Activated B cell treated with CpG ODN at 0.5 μM for 24 hours (primary cell): ENCODE data around the gene SIPA1L3. TPM values are rescaled to one million over a fixed set of nuclear protein-coding genes. Genes with fewer than 3 reads are reported as not detected.
"Not testable (repeated sequence)": the region's sequence is repeated elsewhere in the genome, so short reads cannot be mapped to it uniquely, and the experiment has no call there.

ENCODE experiments used
- ATAC-seq: fragments of 200-7000 bp; cut with Tn5 transposase; one replicate; pipeline ENCODE4 v1.10.0; 2021; ENCODE audit warnings: low read depth, mild to moderate bottlenecking, moderate library complexity
- CTCF ChIA-PET: fragments of 350-600 bp; sonication (Branson Sonifier 250); formaldehyde crosslinking; loops from one replicate; lab custom pipeline; 2021; ENCODE audit warnings: antibody characterized with exemption; lab: Charles Lee
- POLR2A ChIA-PET: fragments of 350-600 bp; sonication (Branson Sonifier 250); formaldehyde crosslinking; loops from one replicate; lab custom pipeline; 2021; ENCODE audit warnings: antibody characterized with exemption; lab: Charles Lee
- DNase-seq: peaks from one replicate; pipeline ENCODE4 v3.0.0; 2022
- H3K27ac Mint-ChIP-seq: one replicate; pipeline ENCODE4 v1.8.0; 2020; ENCODE audit warnings: mixed read lengths
- H3K27me3 Mint-ChIP-seq: one replicate; pipeline ENCODE4 v1.8.0; 2021; ENCODE audit warnings: mixed read lengths
- H3K36me3 Mint-ChIP-seq: one replicate; pipeline ENCODE4 v1.8.0; 2021; ENCODE audit warnings: low read depth, mixed read lengths
- H3K4me1 Mint-ChIP-seq: one replicate; pipeline ENCODE4 v1.8.0; 2021; ENCODE audit warnings: mixed read lengths
- H3K4me3 Mint-ChIP-seq: one replicate; pipeline ENCODE4 v1.8.0; 2020; ENCODE audit warnings: mild to moderate bottlenecking, mixed read lengths
- H3K9me3 Mint-ChIP-seq: one replicate; pipeline ENCODE4 v1.8.0; 2020; ENCODE audit warnings: mixed read lengths
- CTCF ChIP-seq: fragments of 200-600 bp; IDR thresholded peaks from one replicate; pipeline ENCODE4 v1.8.0; 2022; ENCODE audit warnings: antibody characterized with exemption, mild to moderate bottlenecking
- intact Hi-C: fragments of 100-400 bp; cut with micrococcal nuclease; formaldehyde crosslinking; loops from one replicate; pipeline ENCODE4 v1.15.1; 2024
- total RNA-seq: library from RNA; stranded (reverse); gene quantifications from 2 replicates; pipeline ENCODE4 v1.2.3, GENCODE V29; 2022

The SIPA1L3 gene
- total RNA-seq, 1 donor from 2014 or later, result 145 TPM

- no peak for TF ChIP-seq CTCF
- Mint-ChIP-seq H3K4me1 (peaks cover 38% of the 10 kb centered on the region), H3K27ac (no peak overlapping the region), H3K27me3 (peaks cover 54% of the 10 kb centered on the region), H3K36me3 (no peaks in the 10 kb centered on the region), H3K9me3 (no peaks in the 10 kb centered on the region), H3K4me3 (peak overlapping the region; percentile 19)
- CTCF ChIA-PET, result interaction anchor here (0.8 kb wide), 1 partner anchor 146 kb away, joined by 3 read pairs; no protein-coding TSS in a partner anchor
- intact Hi-C loops, result loop anchor here (10.0 kb wide), 2 partner anchors 387 to 707 kb away; partner anchors contain the start of genes EIF3K, MAP4K1, MRPS12 and SARS2
- DNase-seq (no peak), ATAC-seq (no peak)
- POLR2A ChIA-PET, result interaction anchor here (0.6 to 0.7 kb wide), 3 partner anchors 107 to 1180 kb away, joined by 3 to 6 read pairs (median 5); no protein-coding TSS in a partner anchor
Observed at GRCh38 chr19:38227287-38228004, 320.4 kb downstream of the SIPA1L3 start.

- no peak for TF ChIP-seq CTCF
- CTCF ChIA-PET, result interaction anchor here (0.8 kb wide), 1 partner anchor 146 kb away, joined by 3 read pairs; no protein-coding TSS in a partner anchor
- peak overlapping the region; percentile 19 for H3K4me3 Mint-ChIP-seq
Observed at GRCh38 chr19:38228005-38228377, 321.0 kb downstream of the SIPA1L3 start.

GRCh38 chr19:38228491-38229439 is 321.8 kb downstream of the SIPA1L3 start:
- Mint-ChIP-seq H3K36me3 (no peaks in the 10 kb centered on the region), H3K4me3 (peak overlapping the region; percentile 62), H3K27me3 (peaks cover 46% of the 10 kb centered on the region), H3K4me1 (peaks cover 28% of the 10 kb centered on the region), H3K9me3 (no peaks in the 10 kb centered on the region), H3K27ac (no peak overlapping the region)
- DNase-seq, result no peak
- CTCF ChIA-PET, result no interaction called here
- POLR2A ChIA-PET, result no interaction called here
- ATAC-seq, result no peak
- intact Hi-C loops, result loop anchor here (1.0 to 10.0 kb wide), 3 partner anchors 107 to 706 kb away; partner anchors contain the start of genes CATSPERG, EIF3K, MAP4K1 and MRPS12
- TF ChIP-seq CTCF, result no peak

More at GRCh38 chr19:38228005-38228377, 321.0 kb downstream of the SIPA1L3 start:
- Mint-ChIP-seq H3K9me3 (no peaks in the 10 kb centered on the region), H3K27me3 (peaks cover 53% of the 10 kb centered on the region), H3K36me3 (no peaks in the 10 kb centered on the region), H3K4me1 (peaks cover 35% of the 10 kb centered on the region), H3K27ac (no peak overlapping the region)
- intact Hi-C loops, result loop anchor here (10.0 kb wide), 2 partner anchors 387 to 707 kb away; partner anchors contain the start of genes EIF3K, MAP4K1, MRPS12 and SARS2
- no peak for DNase-seq
- POLR2A ChIA-PET, result no interaction called here
- no peak for ATAC-seq

- ChIA-PET POLR2A (interaction anchor here (0.7 to 1.0 kb wide), 2 partner anchors 196 to 323 kb away, joined by 7 to 8 read pairs; partner anchors contain the start of genes SIPA1L3 and WDR87), CTCF (no interaction called here)
- H3K27ac Mint-ChIP-seq, result no peak overlapping the region
- no peaks in the 10 kb centered on the region for H3K9me3 Mint-ChIP-seq
- intact Hi-C loops, result loop anchor here (1.0 to 10.0 kb wide), 3 partner anchors 106 to 705 kb away; partner anchors contain the start of genes CATSPERG, EIF3K, MAP4K1 and MRPS12
- no peak for TF ChIP-seq CTCF
- H3K4me1 Mint-ChIP-seq, result peaks cover 21% of the 10 kb centered on the region
- peak; percentile 52 for DNase-seq
- H3K36me3 Mint-ChIP-seq, result no peaks in the 10 kb centered on the region
- ATAC-seq, result peak; percentile 87
- H3K27me3 Mint-ChIP-seq, result peaks cover 40% of the 10 kb centered on the region
- H3K4me3 Mint-ChIP-seq, result no peak overlapping the region
Observed at GRCh38 chr19:38229585-38230073, 322.6 kb downstream of the SIPA1L3 start.

GRCh38 chr19:38230506-38231133 is 323.6 kb downstream of the SIPA1L3 start:
- peaks cover 20% of the 10 kb centered on the region for H3K4me1 Mint-ChIP-seq
- ATAC-seq, H3K9me3 Mint-ChIP-seq, DNase-seq, CTCF ChIA-PET, intact Hi-C loops, H3K27ac Mint-ChIP-seq, H3K36me3 Mint-ChIP-seq, H3K4me3 Mint-ChIP-seq: not testable (repeated sequence)
- POLR2A ChIA-PET, result interaction anchor here (0.6 to 1.0 kb wide), 3 partner anchors 197 to 1661 kb away, joined by 3 to 8 read pairs (median 7); partner anchors contain the start of genes SIPA1L3 and WDR87
- H3K27me3 Mint-ChIP-seq, result peaks cover 36% of the 10 kb centered on the region
